ENCODE results near the gene NRROS.
"Not testable (repeated sequence)": the region's sequence is repeated elsewhere in the genome, so short reads cannot be mapped to it uniquely, and the experiment has no call there.

The NRROS gene

GRCh38 chr3:196636369-196637349, 2.8 kb upstream of the NRROS start:
- Histone ChIP-seq H3K4me1 (ENCODE audit: control insufficient read depth in 1 of 2, insufficient read depth in 2 of 2, low read length in 2 of 2) (peaks cover 26 to 41% of the 10 kb centered on the region in 2 donors), H3K4me3 (ENCODE audit: low read depth in 1 of 2, low read length in 2 of 2) (peak overlapping the region; percentile 50), H3K36me3 (ENCODE audit: control insufficient read depth in 1 of 2, insufficient read depth in 2 of 2, low read length in 2 of 2) (no peaks in the 10 kb centered on the region), H3K9ac (ENCODE audit: low read depth in 1 of 2, low read length in 2 of 2) (no peak overlapping the region), H3K27me3 (ENCODE audit: control insufficient read depth in 1 of 2, insufficient read depth in 2 of 2, low read length in 2 of 2) (peaks cover 5 to 6% of the 10 kb centered on the region in 2 donors), H3K27ac (ENCODE audit: low read depth, low read length) (no peak overlapping the region), H3K9me3 (ENCODE audit: control insufficient read depth in 1 of 2, low read length in 2 of 2) (no peaks in the 10 kb centered on the region)

- H3K27ac ChIP-seq (ENCODE audit: low read depth, low read length); H3K9me3 ChIP-seq (ENCODE audit: control insufficient read depth in 1 of 2, low read length in 2 of 2); H3K27me3 ChIP-seq (ENCODE audit: control insufficient read depth in 1 of 2, insufficient read depth in 2 of 2, low read length in 2 of 2); H3K9ac ChIP-seq (ENCODE audit: low read depth in 1 of 2, low read length in 2 of 2); H3K4me3 ChIP-seq (ENCODE audit: low read depth in 1 of 2, low read length in 2 of 2); H3K36me3 ChIP-seq (ENCODE audit: control insufficient read depth in 1 of 2, insufficient read depth in 2 of 2, low read length in 2 of 2): not testable (repeated sequence)
- H3K4me1 ChIP-seq (ENCODE audit: control insufficient read depth in 1 of 2, insufficient read depth in 2 of 2, low read length in 2 of 2): peaks cover 23 to 34% of the 10 kb centered on the region in 2 donors
These were observed 1.6 kb upstream of the NRROS start for GRCh38 chr3:196637941-196638340.

GRCh38 chr3:196638861-196639482, 522 bp upstream of the NRROS start:
- H3K27me3 ChIP-seq (ENCODE audit: control insufficient read depth in 1 of 2, insufficient read depth in 2 of 2, low read length in 2 of 2): peaks cover 5 to 6% of the 10 kb centered on the region in 2 donors
- H3K4me1 ChIP-seq (ENCODE audit: control insufficient read depth in 1 of 2, insufficient read depth in 2 of 2, low read length in 2 of 2): peaks cover 23 to 34% of the 10 kb centered on the region in 2 donors
- peak overlapping the region; percentile 74 to 76 for H3K4me3 ChIP-seq (ENCODE audit: low read depth in 1 of 2, low read length in 2 of 2)
- no peaks in the 10 kb centered on the region for H3K9me3 ChIP-seq (ENCODE audit: control insufficient read depth in 1 of 2, low read length in 2 of 2)
- no peak overlapping the region for H3K27ac ChIP-seq (ENCODE audit: low read depth, low read length)
- H3K9ac ChIP-seq (ENCODE audit: low read depth in 1 of 2, low read length in 2 of 2): peak overlapping the region; percentile 40 to 64
- no peaks in the 10 kb centered on the region for H3K36me3 ChIP-seq (ENCODE audit: control insufficient read depth in 1 of 2, insufficient read depth in 2 of 2, low read length in 2 of 2)

DNA sequence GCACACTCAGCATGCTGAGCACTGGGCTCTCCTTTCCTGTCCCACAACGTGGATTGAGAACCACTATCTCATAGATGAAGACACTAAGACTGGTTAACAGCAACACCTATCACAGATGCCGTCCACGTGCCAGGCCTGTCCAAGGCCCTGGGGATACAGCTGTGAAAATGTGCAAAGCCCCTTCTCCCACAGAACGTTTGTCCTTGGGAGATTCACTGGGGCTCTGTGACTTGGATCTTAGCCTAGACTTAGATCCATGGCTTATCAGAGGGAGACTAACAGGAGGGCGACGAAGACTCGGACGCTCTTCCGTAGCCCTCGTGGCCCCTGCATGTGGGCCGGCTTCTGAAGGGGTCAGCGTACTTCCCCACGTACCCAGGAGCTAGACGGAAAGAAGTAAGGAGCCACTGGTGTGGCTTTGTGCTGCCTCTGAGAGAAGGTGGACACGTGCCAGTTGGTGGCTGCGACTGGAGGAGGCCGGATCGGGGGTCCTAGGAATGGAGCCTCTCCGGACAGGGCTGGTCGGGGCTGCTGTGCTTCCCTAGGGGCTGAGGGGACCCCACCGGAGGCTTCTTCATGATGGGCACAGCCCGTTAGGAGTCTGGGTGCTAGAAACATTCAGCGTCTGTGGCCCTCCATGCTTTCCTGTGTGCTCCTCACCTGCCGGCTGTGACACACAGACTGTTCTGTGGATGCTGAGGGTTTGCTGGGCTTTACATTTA, 964 bp downstream of the NRROS start:
- Histone ChIP-seq H3K27ac (ENCODE audit: low read depth, low read length) (peak overlapping the region; percentile 34), H3K4me1 (ENCODE audit: control insufficient read depth in 1 of 2, insufficient read depth in 2 of 2, low read length in 2 of 2) (peaks cover 23 to 36% of the 10 kb centered on the region in 2 donors), H3K9me3 (ENCODE audit: control insufficient read depth in 1 of 2, low read length in 2 of 2) (no peaks in the 10 kb centered on the region), H3K4me3 (ENCODE audit: low read depth in 1 of 2, low read length in 2 of 2) (peak overlapping the region; percentile 74 to 76), H3K27me3 (ENCODE audit: control insufficient read depth in 1 of 2, insufficient read depth in 2 of 2, low read length in 2 of 2) (peaks cover 5 to 6% of the 10 kb centered on the region in 2 donors), H3K9ac (ENCODE audit: low read depth in 1 of 2, low read length in 2 of 2) (peak overlapping the region; percentile 57 to 64), H3K36me3 (ENCODE audit: control insufficient read depth in 1 of 2, insufficient read depth in 2 of 2, low read length in 2 of 2) (no peaks in the 10 kb centered on the region)

DNA sequence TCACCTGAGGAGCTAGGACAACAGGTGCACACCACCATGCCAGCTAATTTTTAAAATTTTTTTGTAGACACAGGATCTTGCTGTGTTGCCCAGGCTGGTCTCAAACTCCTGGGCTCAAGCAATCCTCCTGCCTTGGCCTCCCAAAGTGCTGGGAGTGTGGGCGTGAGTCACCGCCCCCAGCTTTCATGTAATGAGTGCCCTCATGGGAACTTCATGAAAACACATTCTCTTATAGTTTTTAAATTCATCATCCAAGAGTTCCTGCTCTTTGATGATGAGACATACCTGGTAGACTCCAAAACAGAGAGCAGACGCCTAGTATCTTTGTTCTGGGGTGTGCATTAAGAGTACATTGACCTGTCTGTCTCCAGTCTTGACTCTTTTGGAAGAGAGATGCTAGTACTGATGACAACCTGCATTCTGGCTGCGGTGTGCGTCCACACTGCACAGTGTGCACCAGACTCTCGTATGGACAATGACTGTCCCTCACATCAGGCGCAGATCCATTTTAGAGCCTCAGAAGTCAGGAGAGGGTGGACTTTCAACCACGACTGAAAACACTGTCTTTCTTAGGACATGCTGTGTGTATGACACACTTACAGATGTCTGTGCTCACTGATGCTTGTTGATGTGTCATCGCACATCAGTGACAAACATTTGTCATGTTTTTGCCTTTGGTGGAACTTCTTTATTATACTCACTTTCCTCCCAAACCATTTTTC, 2.0 kb downstream of the NRROS start:
- Histone ChIP-seq H3K27ac (ENCODE audit: low read depth, low read length) (no peak overlapping the region), H3K36me3 (ENCODE audit: control insufficient read depth in 1 of 2, insufficient read depth in 2 of 2, low read length in 2 of 2) (no peaks in the 10 kb centered on the region), H3K27me3 (ENCODE audit: control insufficient read depth in 1 of 2, insufficient read depth in 2 of 2, low read length in 2 of 2) (peaks cover 5 to 6% of the 10 kb centered on the region in 2 donors), H3K9ac (ENCODE audit: low read depth in 1 of 2, low read length in 2 of 2) (peak overlapping the region in 1 of 2 donors; percentile 25), H3K4me3 (ENCODE audit: low read depth in 1 of 2, low read length in 2 of 2) (peak overlapping the region; percentile 17 to 48), H3K9me3 (ENCODE audit: control insufficient read depth in 1 of 2, low read length in 2 of 2) (no peaks in the 10 kb centered on the region), H3K4me1 (ENCODE audit: control insufficient read depth in 1 of 2, insufficient read depth in 2 of 2, low read length in 2 of 2) (peaks cover 18 to 31% of the 10 kb centered on the region in 2 donors)

DNA sequence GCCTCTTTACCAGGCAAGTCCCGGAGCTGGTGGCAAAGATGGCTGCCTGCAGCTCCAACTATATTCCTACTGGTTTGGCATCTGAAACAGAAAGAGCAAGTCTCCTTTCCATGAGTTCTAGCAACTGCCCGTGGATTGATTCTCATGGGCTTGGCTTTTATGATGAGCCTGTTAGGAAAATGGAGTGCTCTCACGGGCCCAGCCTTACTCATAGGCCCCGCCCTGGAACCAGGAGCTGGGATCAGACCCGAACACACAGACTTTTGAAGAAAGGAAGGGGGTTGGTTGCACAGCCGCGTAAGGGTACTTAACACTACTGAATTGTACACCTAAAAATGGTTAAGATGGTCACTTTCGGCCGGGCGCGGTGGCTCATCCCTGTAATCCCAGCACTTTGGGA, 2.9 kb downstream of the NRROS start:
- peak overlapping the region in 1 of 2 donors; percentile 7 for H3K4me3 ChIP-seq (ENCODE audit: low read depth in 1 of 2, low read length in 2 of 2)
- peaks cover 15 to 28% of the 10 kb centered on the region in 2 donors for H3K4me1 ChIP-seq (ENCODE audit: control insufficient read depth in 1 of 2, insufficient read depth in 2 of 2, low read length in 2 of 2)
- no peak overlapping the region for H3K27ac ChIP-seq (ENCODE audit: low read depth, low read length)
- no peaks in the 10 kb centered on the region for H3K36me3 ChIP-seq (ENCODE audit: control insufficient read depth in 1 of 2, insufficient read depth in 2 of 2, low read length in 2 of 2)
- H3K9ac ChIP-seq (ENCODE audit: low read depth in 1 of 2, low read length in 2 of 2): no peak overlapping the region
- no peaks in the 10 kb centered on the region for H3K9me3 ChIP-seq (ENCODE audit: control insufficient read depth in 1 of 2, low read length in 2 of 2)
- H3K27me3 ChIP-seq (ENCODE audit: control insufficient read depth in 1 of 2, insufficient read depth in 2 of 2, low read length in 2 of 2): peaks cover 5 to 6% of the 10 kb centered on the region in 2 donors

DNA sequence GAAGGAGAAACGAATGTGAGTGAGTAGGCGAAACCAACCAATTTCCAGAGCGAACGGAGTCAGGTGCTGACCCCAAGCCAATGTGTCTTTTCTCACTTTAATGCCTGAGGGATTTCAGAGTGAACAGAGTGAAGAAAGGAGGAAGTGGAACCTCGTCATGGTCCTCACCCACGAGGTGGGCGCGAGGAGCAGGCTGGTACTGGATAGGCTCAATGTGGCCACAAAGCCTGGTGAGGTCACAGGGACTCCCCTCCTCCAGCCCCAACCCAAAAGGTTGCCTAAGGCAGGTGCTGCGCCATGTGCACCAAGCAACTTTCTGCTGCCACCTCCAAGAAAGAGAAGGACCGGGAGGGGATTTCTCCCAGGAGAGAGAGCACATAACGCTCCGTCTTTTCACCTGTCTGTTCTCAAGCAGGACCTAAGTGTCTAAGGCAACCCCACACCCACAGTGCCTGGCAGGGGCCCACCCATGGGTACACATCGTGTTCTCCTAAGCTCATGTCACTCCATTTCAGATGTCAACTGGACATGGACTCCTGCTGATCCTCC, 3.8 kb downstream of the NRROS start:
- Histone ChIP-seq H3K4me1 (ENCODE audit: control insufficient read depth in 1 of 2, insufficient read depth in 2 of 2, low read length in 2 of 2) (peaks cover 15 to 28% of the 10 kb centered on the region in 2 donors), H3K27ac (ENCODE audit: low read depth, low read length) (peak overlapping the region; percentile 0), H3K36me3 (ENCODE audit: control insufficient read depth in 1 of 2, insufficient read depth in 2 of 2, low read length in 2 of 2) (no peaks in the 10 kb centered on the region), H3K27me3 (ENCODE audit: control insufficient read depth in 1 of 2, insufficient read depth in 2 of 2, low read length in 2 of 2) (peaks cover 5 to 6% of the 10 kb centered on the region in 2 donors), H3K4me3 (ENCODE audit: low read depth in 1 of 2, low read length in 2 of 2) (no peak overlapping the region), H3K9me3 (ENCODE audit: control insufficient read depth in 1 of 2, low read length in 2 of 2) (no peaks in the 10 kb centered on the region), H3K9ac (ENCODE audit: low read depth in 1 of 2, low read length in 2 of 2) (no peak overlapping the region)

DNA sequence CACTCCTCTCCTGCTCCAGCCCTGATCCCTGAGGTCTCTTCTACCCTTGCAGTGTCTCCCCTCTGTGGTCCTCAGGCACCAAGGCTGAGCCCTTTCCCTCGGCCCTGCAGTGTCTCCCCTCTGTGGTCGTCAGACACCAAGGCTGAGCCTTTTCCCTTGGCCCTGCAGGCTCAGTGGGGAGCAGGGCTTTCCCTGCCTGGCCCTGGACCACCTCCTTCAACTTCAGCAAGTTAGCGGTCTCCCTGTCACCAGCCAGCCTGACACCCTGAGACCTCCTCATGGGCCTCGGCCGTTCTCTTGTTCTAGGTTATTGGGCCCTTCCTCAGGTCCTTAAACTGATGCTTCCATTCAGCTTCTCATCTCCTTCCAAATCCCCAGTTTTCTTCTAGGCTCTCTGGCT, 4.3 kb downstream of the NRROS start:
- H3K9me3 ChIP-seq (ENCODE audit: control insufficient read depth in 1 of 2, low read length in 2 of 2): no peaks in the 10 kb centered on the region
- H3K27ac ChIP-seq (ENCODE audit: low read depth, low read length): peak overlapping the region; percentile 0
- peaks cover 12 to 26% of the 10 kb centered on the region in 2 donors for H3K4me1 ChIP-seq (ENCODE audit: control insufficient read depth in 1 of 2, insufficient read depth in 2 of 2, low read length in 2 of 2)
- peaks cover 5 to 6% of the 10 kb centered on the region in 2 donors for H3K27me3 ChIP-seq (ENCODE audit: control insufficient read depth in 1 of 2, insufficient read depth in 2 of 2, low read length in 2 of 2)
- H3K4me3 ChIP-seq (ENCODE audit: low read depth in 1 of 2, low read length in 2 of 2): no peak overlapping the region
- H3K9ac ChIP-seq (ENCODE audit: low read depth in 1 of 2, low read length in 2 of 2): no peak overlapping the region
- H3K36me3 ChIP-seq (ENCODE audit: control insufficient read depth in 1 of 2, insufficient read depth in 2 of 2, low read length in 2 of 2): no peaks in the 10 kb centered on the region

- H3K9ac ChIP-seq (ENCODE audit: low read depth in 1 of 2, low read length in 2 of 2): no peak overlapping the region
- peaks cover 2 to 17% of the 10 kb centered on the region in 2 donors for H3K4me1 ChIP-seq (ENCODE audit: control insufficient read depth in 1 of 2, insufficient read depth in 2 of 2, low read length in 2 of 2)
- H3K36me3 ChIP-seq (ENCODE audit: control insufficient read depth in 1 of 2, insufficient read depth in 2 of 2, low read length in 2 of 2): no peaks in the 10 kb centered on the region
- no peaks in the 10 kb centered on the region for H3K9me3 ChIP-seq (ENCODE audit: control insufficient read depth in 1 of 2, low read length in 2 of 2)
- peaks cover 0 to 3% of the 10 kb centered on the region in 2 donors for H3K27me3 ChIP-seq (ENCODE audit: control insufficient read depth in 1 of 2, insufficient read depth in 2 of 2, low read length in 2 of 2)
- H3K27ac ChIP-seq (ENCODE audit: low read depth, low read length): no peak overlapping the region
- no peak overlapping the region for H3K4me3 ChIP-seq (ENCODE audit: low read depth in 1 of 2, low read length in 2 of 2)
These were observed 5.6 kb downstream of the NRROS start for GRCh38 chr3:196645096-196645495.

Data from duodenal mucosa (tissue), 2 donors.